ENCODE results near the gene RAX. TPM values are rescaled to one million over a fixed set of nuclear protein-coding genes. Genes with fewer than 3 reads are reported as not detected.

Gene RAX
- polyA plus RNA-seq, 1 experiment, result not detected

- ChIA-PET POLR2A (interaction anchor here (0.7 kb wide), 1 partner anchor 81 kb away, joined by 13 read pairs; no protein-coding TSS in a partner anchor), CTCF (interaction anchor here (0.6 to 6.4 kb wide), 24 partner anchors 11 to 576 kb away, joined by 3 to 110 read pairs (median 4); partner anchors contain the start of gene CPLX4)
- no peak for DNase-seq (ENCODE audit: low read depth)
- Histone ChIP-seq H3K4me3 (ENCODE audit: low read depth, low read length) (peak overlapping the region; percentile 34), H3K36me3 (ENCODE audit: control insufficient read depth, insufficient read depth, low read length) (no peaks in the 10 kb centered on the region), H3K27me3 (ENCODE audit: control insufficient read depth, insufficient read depth, low read length) (peaks cover 26% of the 10 kb centered on the region)
- TF ChIP-seq CTCF (IDR thresholded peaks at IDR 0.05; ENCODE audit: insufficient read depth, low read depth, low read length), result peak; percentile 77
Observed at GRCh38 chr18:59308248-59308937, 35.1 kb upstream of the RAX start.

- CTCF ChIA-PET, result interaction anchor here (1.0 to 6.4 kb wide), 3 partner anchors 17 to 96 kb away, joined by 3 to 110 read pairs (median 4); no protein-coding TSS in a partner anchor
- H3K4me3 ChIP-seq (ENCODE audit: low read depth, low read length), result no peak overlapping the region
- peaks cover 29% of the 10 kb centered on the region for H3K27me3 ChIP-seq (ENCODE audit: control insufficient read depth, insufficient read depth, low read length)
- no peak for TF ChIP-seq CTCF (IDR thresholded peaks at IDR 0.05; ENCODE audit: insufficient read depth, low read depth, low read length)
- no peak for DNase-seq (ENCODE audit: low read depth)
- H3K36me3 ChIP-seq (ENCODE audit: control insufficient read depth, insufficient read depth, low read length), result no peaks in the 10 kb centered on the region
- POLR2A ChIA-PET, result no interaction called here
Observed at GRCh38 chr18:59306640-59307039, 33.4 kb upstream of the RAX start.

- CTCF ChIA-PET, result interaction anchor here (6.4 kb wide), 1 partner anchor 97 kb away, joined by 110 read pairs; no protein-coding TSS in a partner anchor
- TF ChIP-seq CTCF (IDR thresholded peaks at IDR 0.05; ENCODE audit: insufficient read depth, low read depth, low read length), result no peak
- DNase-seq (ENCODE audit: low read depth), result no peak
- H3K4me3 ChIP-seq (ENCODE audit: low read depth, low read length), result no peak overlapping the region
- peaks cover 24% of the 10 kb centered on the region for H3K27me3 ChIP-seq (ENCODE audit: control insufficient read depth, insufficient read depth, low read length)
- no peaks in the 10 kb centered on the region for H3K36me3 ChIP-seq (ENCODE audit: control insufficient read depth, insufficient read depth, low read length)
- POLR2A ChIA-PET, result no interaction called here
Observed at GRCh38 chr18:59305295-59305694, 32.0 kb upstream of the RAX start.

GRCh38 chr18:59303656-59304195 is 30.5 kb upstream of the RAX start:
- POLR2A ChIA-PET, result no interaction called here
- peaks cover 28% of the 10 kb centered on the region for H3K27me3 ChIP-seq (ENCODE audit: control insufficient read depth, insufficient read depth, low read length)
- CTCF ChIA-PET, result interaction anchor here (1.1 to 5.3 kb wide), 3 partner anchors 40 to 99 kb away, joined by 3 to 34 read pairs (median 10); no protein-coding TSS in a partner anchor

More at GRCh38 chr18:59303656-59304195, 30.5 kb upstream of the RAX start:
- H3K4me3 ChIP-seq (ENCODE audit: low read depth, low read length), result no peak overlapping the region
- no peak for TF ChIP-seq CTCF (IDR thresholded peaks at IDR 0.05; ENCODE audit: insufficient read depth, low read depth, low read length)
- H3K36me3 ChIP-seq (ENCODE audit: control insufficient read depth, insufficient read depth, low read length), result no peaks in the 10 kb centered on the region
- no peak for DNase-seq (ENCODE audit: low read depth)
